T-helper 9 cell (primary cell): Measurements from ENCODE around the gene PKP2.

ENCODE experiments used
- DNase-seq: peaks from one replicate; pipeline ENCODE4 v3.0.0-alpha.2; 2020

Gene PKP2

DNA sequence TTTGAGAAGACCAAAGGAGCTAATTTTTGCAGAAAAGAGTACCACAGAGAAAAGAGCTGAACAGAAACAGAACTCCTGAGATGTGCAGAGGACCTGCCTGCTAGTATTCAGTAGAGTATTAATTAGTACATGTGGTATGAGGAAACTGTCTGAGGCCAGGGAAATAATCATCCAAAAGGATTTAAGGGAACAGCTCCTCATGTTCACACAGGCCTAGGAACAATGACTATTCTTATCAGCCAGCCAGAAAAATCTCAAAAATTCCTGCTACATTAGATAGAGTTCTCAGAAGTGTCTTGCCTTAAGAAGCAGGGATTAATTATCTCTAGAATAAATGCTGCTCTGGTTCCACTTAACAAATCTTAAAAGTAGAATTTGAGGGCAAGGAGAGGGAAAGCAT, 36.4 kb downstream of the PKP2 start:
- DNase-seq = no peak

DNA sequence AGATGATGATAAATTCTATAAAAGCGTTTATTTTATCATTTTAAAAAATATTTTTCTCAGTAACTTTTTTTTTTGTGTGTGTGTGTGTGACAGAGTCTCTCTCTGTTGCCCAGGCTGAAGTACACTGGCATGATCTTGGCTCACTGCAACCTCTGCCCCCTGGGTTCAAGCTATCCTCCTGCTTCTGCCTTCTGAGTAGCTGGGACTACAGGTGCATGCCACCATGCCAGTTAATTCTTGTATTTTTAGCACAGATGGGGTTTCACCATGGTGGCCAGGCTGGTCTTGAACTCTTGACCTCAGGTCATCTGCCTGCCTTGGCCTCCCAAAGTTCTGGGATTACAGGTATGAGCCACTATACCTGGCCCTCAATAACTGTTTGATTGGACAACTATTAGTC, 37.2 kb downstream of the PKP2 start:
- no peak for DNase-seq

DNA sequence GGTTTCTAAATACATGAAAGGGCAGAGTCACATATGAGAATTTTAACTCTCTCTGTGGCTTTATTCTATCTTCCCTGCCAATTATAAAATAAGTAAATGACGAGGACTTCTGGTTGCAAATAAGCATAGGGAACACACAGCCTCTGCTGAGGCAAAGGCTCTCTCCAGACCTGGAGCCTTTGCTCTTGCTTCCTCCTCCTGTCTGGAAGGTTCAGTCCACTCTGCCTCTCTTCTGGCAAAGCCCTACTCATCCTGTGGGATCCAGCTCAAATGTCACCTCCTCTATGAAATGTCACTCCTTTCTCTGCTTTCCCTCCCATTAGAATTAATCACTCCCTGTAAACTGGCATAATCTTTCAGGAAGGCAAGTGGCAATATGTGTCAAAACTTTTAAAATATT, 41.9 kb downstream of the PKP2 start:
- DNase-seq = no peak

DNA sequence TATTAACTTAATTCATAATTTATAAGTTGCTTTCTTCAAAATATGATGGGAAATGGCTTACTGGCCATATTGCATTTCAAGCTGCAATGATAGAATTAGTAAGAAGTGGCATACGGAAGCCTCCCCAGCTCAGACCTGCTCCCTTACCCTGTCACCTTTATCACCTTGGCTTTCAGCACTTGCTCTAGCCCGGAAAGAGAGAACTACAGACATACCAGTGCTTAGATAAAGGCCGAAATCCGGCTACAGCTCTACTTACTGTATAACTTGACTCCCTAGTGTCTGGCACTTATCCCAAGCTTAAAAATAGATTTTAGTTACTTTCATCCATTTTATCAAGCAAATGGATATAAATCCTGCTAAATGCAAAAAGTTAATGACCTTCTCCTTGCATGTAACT, 42.5 kb downstream of the PKP2 start:
- DNase-seq = no peak

- no peak for DNase-seq
Measured at GRCh38 chr12:32847287-32847686, 49.3 kb downstream of the PKP2 start.

GRCh38 chr12:32846053-32846452, 50.5 kb downstream of the PKP2 start:
- DNase-seq = no peak

- no peak for DNase-seq
Measured at GRCh38 chr12:32843528-32844095, 53.0 kb downstream of the PKP2 start.

DNA sequence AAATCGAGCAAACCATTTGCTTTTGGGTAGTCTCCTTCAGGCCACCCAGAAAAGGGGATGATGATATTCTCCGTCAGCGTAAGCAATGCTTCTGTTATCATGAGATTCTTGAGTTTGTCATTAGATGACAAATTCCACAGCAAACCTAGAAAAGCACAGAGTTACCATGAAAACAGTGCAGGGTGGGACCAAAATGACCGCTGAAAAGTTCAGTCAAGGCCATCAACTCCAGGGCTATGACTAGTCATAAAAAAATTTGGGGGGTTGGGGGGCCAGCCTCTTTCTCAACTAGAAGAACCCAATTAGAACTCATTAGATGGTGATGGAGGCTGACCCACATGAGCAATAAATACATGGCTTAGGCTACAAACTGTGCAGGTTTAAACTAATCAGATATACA, 55.5 kb downstream of the PKP2 start:
- DNase-seq = no peak

GRCh38 chr12:32839828-32840227, 56.7 kb downstream of the PKP2 start:
- DNase-seq = no peak

DNA sequence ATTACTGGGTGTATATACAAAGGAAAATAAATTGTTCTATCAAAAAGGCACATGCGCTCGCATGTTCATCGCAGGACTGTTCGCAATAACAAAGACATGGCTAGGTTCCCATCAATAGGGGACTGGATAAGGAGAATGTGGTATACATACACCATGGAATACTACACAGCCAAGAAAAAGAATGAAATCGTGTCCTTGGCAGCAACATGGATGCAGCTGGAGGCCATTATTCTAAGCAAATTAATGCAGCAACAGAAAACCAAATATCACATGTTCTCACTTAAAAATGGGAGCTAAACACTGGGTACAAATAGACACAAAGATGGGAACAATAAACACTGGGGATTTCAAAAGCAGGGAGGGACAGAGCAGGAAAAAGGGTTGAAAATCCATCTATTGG, 58.6 kb downstream of the PKP2 start:
- DNase-seq = no peak

GRCh38 chr12:32836710-32837109, 59.9 kb downstream of the PKP2 start:
- DNase-seq = no peak

GRCh38 chr12:32834122-32834521, 62.5 kb downstream of the PKP2 start:
- no peak for DNase-seq

GRCh38 chr12:32828552-32828951, 68.0 kb downstream of the PKP2 start:
- DNase-seq = no peak

DNA sequence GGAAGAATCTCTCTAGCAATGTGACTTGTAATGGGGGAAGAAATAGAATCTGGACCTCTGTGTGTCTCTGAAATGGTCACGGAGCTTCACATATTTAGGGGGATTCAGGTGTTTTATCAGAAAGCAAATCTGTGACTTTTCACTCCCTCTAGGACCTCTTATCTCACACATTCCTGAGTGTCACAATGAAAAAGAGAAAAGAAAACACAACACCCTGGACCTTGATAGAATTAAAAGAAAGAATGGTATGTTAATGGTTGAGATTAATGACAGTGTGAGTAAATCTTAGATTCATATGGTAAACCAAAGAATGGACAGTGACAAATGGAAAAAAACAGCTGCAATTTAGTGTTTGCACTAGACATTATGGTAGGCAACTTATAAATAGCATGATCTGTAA, 68.5 kb downstream of the PKP2 start:
- no peak for DNase-seq

DNA sequence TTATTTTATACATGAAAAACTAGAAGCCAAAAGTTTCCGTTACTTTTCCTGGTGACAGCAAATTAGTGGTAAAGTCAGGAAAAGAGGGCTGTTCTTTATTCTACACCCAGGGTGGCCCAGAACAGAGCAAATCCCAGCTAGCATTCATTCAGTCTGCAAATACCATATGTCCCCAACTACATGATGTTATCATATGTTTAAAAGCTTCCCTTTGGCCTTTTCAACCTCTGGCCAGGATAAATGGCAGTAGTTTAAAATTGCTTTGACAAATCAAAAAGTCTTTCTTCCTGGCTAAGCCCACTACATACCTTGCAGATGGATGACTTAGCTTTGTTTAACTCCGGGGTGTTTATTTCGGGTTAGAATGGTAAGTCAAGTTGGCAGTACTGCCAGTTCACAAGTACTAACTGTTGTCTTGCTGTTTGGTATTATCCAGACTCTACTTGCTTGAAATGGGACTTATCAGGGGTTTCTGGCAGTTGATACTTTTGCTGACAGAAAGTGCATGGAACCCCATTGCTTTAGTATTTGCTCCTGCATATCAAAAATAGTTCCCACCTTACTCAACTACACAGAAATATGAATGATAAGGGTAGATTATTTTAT, 69.7 kb downstream of the PKP2 start:
- no peak for DNase-seq

DNA sequence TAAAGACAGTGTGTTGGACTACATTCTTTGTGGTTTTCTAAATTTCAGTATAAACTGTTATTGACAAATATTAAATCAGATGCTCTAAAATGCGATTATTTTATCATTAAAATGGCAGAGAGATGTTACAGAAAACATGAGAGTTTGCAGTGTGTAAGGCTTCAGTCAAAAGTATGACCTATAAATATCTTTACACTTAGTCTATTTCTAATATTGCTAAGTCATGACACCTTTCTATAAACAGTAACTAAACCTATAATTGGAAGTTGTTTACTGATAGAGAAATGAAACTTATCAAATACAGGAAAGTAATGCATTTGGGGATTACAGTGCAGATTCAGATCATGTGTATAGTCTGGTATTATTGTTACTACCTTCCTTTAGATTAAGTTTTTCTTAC, 72.0 kb downstream of the PKP2 start:
- no peak for DNase-seq

- no peak for DNase-seq
Measured at GRCh38 chr12:32822344-32822743, 74.2 kb downstream of the PKP2 start.

GRCh38 chr12:32821710-32822109, 74.9 kb downstream of the PKP2 start:
- no peak for DNase-seq

DNA sequence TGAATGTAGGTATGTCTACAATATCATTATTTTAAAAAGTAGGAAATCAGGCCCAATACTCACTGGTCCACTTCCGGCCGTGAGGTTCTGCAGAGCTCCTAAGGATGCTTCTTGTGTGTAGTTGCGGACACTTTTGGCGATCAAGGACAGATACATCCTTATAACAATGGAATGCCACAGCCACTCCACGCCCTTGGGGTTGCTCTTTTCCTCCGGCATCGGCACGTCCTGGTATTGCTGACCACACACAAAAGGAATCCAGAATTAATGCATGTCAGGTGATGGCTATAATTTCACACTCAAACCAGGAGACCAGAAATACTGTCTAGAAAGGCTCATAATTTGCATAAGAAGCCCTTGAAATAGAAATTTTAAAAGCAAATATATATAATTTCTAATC, 75.3 kb downstream of the PKP2 start:
- DNase-seq = no peak

DNA sequence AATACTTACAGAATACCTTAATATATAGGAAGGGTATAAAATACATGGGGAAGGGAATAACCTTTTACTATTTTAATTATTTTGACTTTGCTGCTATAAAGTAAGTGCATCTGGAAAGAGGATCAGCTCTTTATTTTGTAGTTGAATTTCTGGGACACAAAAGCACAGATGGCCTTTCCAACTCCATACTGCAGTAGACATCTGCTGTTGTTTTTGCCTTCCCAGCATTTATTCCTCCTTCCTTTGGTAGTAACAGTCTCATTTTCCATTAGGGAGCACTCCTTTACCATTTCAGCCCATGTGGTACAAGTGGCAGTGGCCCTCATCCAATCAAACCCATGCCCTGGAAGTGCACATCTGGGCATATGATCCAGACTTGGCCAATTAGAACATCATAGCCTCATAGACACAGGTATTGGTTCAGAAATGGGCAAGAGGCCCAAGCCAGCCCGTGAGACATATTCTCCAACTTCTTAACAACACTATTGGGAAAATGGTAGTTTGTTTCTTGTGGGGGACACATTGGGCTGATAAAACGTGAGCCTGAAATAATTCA, 76.1 kb downstream of the PKP2 start:
- no peak for DNase-seq

DNA sequence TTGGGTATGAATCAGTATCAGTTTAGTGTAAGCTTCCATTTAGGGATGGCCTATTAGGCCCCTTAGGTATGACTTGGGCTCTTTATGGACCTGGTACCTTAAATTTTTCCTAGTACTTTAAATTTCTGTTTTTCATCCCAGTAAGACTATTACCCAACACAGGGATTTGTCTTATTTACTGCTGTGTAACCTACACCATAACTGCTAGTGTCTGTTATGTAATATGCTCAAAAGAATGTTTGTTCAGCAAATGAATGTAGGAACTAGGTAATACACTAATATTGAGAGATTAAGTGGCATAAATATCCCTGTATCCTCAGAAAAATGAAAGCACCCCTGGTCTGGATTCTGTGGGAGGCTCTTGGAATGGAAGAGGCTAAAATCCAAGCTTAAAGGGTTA, 77.2 kb downstream of the PKP2 start:
- DNase-seq = no peak

GRCh38 chr12:32811686-32812392, 84.7 kb downstream of the PKP2 start:
- no peak for DNase-seq

- DNase-seq = no peak
Measured at GRCh38 chr12:32809846-32810245, 86.7 kb downstream of the PKP2 start.

DNA sequence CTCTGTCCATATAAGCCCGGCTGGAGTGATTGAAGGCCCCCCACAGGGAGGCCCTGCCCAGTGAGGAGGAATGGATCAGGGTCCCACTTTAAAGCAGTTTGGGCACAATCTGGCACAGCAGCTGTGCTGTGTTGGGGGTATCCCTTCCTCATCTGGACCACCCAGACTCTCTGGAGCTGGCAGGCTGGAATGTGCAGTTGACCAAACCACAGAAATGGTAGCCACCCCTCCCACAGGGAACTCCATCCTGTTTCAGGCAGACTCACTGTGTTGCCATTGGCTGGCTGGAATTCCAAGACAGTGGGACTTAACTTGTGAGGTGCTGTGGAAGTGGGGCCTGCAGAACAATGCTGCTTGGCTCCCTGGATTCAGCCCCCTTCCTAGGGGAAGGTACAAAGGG, 87.4 kb downstream of the PKP2 start:
- no peak for DNase-seq
